HEK293 (cell line): ENCODE measurements around the gene SLC25A41.

Experiments
- CTCF ChIA-PET: fragments of 350-600 bp; formaldehyde crosslinking; extraction: SDS; loops from one replicate; lab custom pipeline; 2021; ENCODE audit warnings: antibody characterized with exemption; lab: Yijun Ruan, JAX
- POLR2A ChIA-PET: fragments of 300-600 bp; formaldehyde crosslinking; extraction: SDS; loops from one replicate; lab custom pipeline; 2020; ENCODE audit warnings: antibody characterized with exemption, inconsistent platforms; lab: Yijun Ruan, JAX
- H3K27ac ChIP-seq: fragments of 200-500 bp; sonication (Bioruptor generic); 2 replicates; pipeline ENCODE4 v1.5.1; 2014; ENCODE audit warnings: low read depth, low read length, control low read depth, inconsistent platforms; ENCODE audit errors: extremely low read depth
- H3K36me3 ChIP-seq, 2 experiments: fragments of 200-500 bp in 1 of 2; sonication (Bioruptor generic) in 1 of 2; 1 replicate in 1 of 2; 2 replicates in 1 of 2; pipeline ENCODE4 v1.5.1; 2014 to 2017; ENCODE audit warnings: inconsistent platforms in 2 of 2, low read length in 2 of 2; ENCODE audit not compliant: control insufficient read depth in 2 of 2, insufficient read depth in 1 of 2
- H3K4me1 ChIP-seq: fragments of 200-500 bp; sonication (Bioruptor generic); 2 replicates; pipeline ENCODE4 v1.5.1; 2014; ENCODE audit warnings: mild to moderate bottlenecking, low read length, inconsistent platforms; ENCODE audit not compliant: control insufficient read depth, insufficient read depth
- H3K4me3 ChIP-seq: 2 replicates; pipeline ENCODE4 v1.5.1; 2011; ENCODE audit warnings: low read depth, mild to moderate bottlenecking, control low read depth, low read length, moderate library complexity
- H3K9me3 ChIP-seq: fragments of 200-500 bp; sonication (Bioruptor generic); 2 replicates; pipeline ENCODE4 v1.5.1; 2014; ENCODE audit warnings: low read depth, low read length, inconsistent platforms; ENCODE audit not compliant: control insufficient read depth, insufficient read depth
- GLIS1 ChIP-seq: fragments of 450-650 bp; formaldehyde crosslinking; IDR thresholded peaks from 2 replicates; pipeline ENCODE4 v1.5.1; 2016; ENCODE audit warnings: missing biosample characterization, missing genetic modification characterization
- KLF10 ChIP-seq: fragments of 450-650 bp; IDR thresholded peaks from 2 replicates; pipeline ENCODE4 v1.5.1; 2018; ENCODE audit warnings: missing biosample characterization, mild to moderate bottlenecking, missing genetic modification characterization
- KLF7 ChIP-seq: fragments of 450-650 bp; formaldehyde crosslinking; IDR thresholded peaks from 2 replicates; pipeline ENCODE4 v1.5.1; 2016; ENCODE audit warnings: missing biosample characterization, missing genetic modification characterization, borderline replicate concordance
- MEIS1 ChIP-seq: sonication (generic); formaldehyde crosslinking; IDR thresholded peaks from 2 replicates; pipeline ENCODE4 v1.8.1; 2022; ENCODE audit warnings: missing genetic modification reagents, mild to moderate bottlenecking, borderline replicate concordance
- SP7 ChIP-seq: fragments of 450-650 bp; formaldehyde crosslinking; IDR thresholded peaks from 2 replicates; pipeline ENCODE4 v1.5.1; 2016; ENCODE audit warnings: missing biosample characterization, missing genetic modification characterization
- ZBTB48 ChIP-seq: fragments of 450-650 bp; formaldehyde crosslinking; IDR thresholded peaks from 2 replicates; pipeline ENCODE4 v1.5.1; 2016; ENCODE audit warnings: missing biosample characterization, missing genetic modification characterization
- ZFHX2 ChIP-seq: fragments of 450-650 bp; formaldehyde crosslinking; conservative IDR thresholded peaks from 2 replicates; pipeline ENCODE4 v1.5.1; 2016; ENCODE audit warnings: missing biosample characterization, missing genetic modification characterization
- ZIC2 ChIP-seq: fragments of 450-650 bp; formaldehyde crosslinking; IDR thresholded peaks from 2 replicates; pipeline ENCODE4 v1.5.1; 2016; ENCODE audit warnings: missing biosample characterization, missing genetic modification characterization
- ZNF121 ChIP-seq: fragments of 450-650 bp; formaldehyde crosslinking; IDR thresholded peaks from 2 replicates; pipeline ENCODE4 v1.5.1; 2016; ENCODE audit warnings: missing biosample characterization, missing genetic modification characterization
- ZNF133 ChIP-seq: fragments of 450-650 bp; formaldehyde crosslinking; IDR thresholded peaks from 2 replicates; pipeline ENCODE4 v1.5.1; 2016; ENCODE audit warnings: missing biosample characterization, missing genetic modification characterization
- ZNF138 ChIP-seq: fragments of 450-650 bp; formaldehyde crosslinking; IDR thresholded peaks from 2 replicates; pipeline ENCODE4 v1.5.1; 2016; ENCODE audit warnings: missing biosample characterization, missing genetic modification characterization, borderline replicate concordance
- ZNF169 ChIP-seq: fragments of 450-650 bp; formaldehyde crosslinking; IDR thresholded peaks from 2 replicates; pipeline ENCODE4 v1.5.1; 2016; ENCODE audit warnings: missing biosample characterization, missing genetic modification characterization
- ZNF24 ChIP-seq: fragments of 450-650 bp; formaldehyde crosslinking; IDR thresholded peaks from 2 replicates; pipeline ENCODE4 v1.5.1; 2016; ENCODE audit warnings: missing biosample characterization, missing genetic modification characterization
- ZNF335 ChIP-seq: fragments of 450-650 bp; formaldehyde crosslinking; conservative IDR thresholded peaks from 2 replicates; pipeline ENCODE4 v1.5.1; 2016; ENCODE audit warnings: missing biosample characterization, missing genetic modification characterization
- ZNF341 ChIP-seq: fragments of 450-650 bp; formaldehyde crosslinking; IDR thresholded peaks from 2 replicates; pipeline ENCODE4; 2016; ENCODE audit warnings: low read depth, missing biosample characterization, missing genetic modification characterization
- ZNF394 ChIP-seq: fragments of 450-650 bp; formaldehyde crosslinking; IDR thresholded peaks from 2 replicates; pipeline ENCODE4 v1.5.1; 2016; ENCODE audit warnings: missing biosample characterization, missing genetic modification characterization, mild to moderate bottlenecking, moderate library complexity, borderline replicate concordance
- ZNF473 ChIP-seq: fragments of 450-650 bp; formaldehyde crosslinking; IDR thresholded peaks from 2 replicates; pipeline ENCODE4 v1.5.1; 2017; ENCODE audit warnings: missing biosample characterization, missing genetic modification characterization
- ZNF558 ChIP-seq: fragments of 450-650 bp; formaldehyde crosslinking; IDR thresholded peaks from 2 replicates; pipeline ENCODE4 v1.5.1; 2016; ENCODE audit warnings: missing biosample characterization, missing genetic modification characterization
- ZNF600 ChIP-seq: fragments of 450-650 bp; formaldehyde crosslinking; IDR thresholded peaks from 2 replicates; pipeline ENCODE4 v1.5.1; 2016; ENCODE audit warnings: missing biosample characterization, missing genetic modification characterization
- ZNF629 ChIP-seq: fragments of 450-650 bp; formaldehyde crosslinking; IDR thresholded peaks from 2 replicates; pipeline ENCODE4 v1.5.1; 2017; ENCODE audit warnings: missing biosample characterization, missing genetic modification characterization
- ZNF670 ChIP-seq: fragments of 450-650 bp; formaldehyde crosslinking; IDR thresholded peaks from 2 replicates; pipeline ENCODE4 v1.5.1; 2016; ENCODE audit warnings: missing biosample characterization, missing genetic modification characterization, low read depth
- ZNF701 ChIP-seq: fragments of 450-650 bp; formaldehyde crosslinking; IDR thresholded peaks from 2 replicates; pipeline ENCODE4 v1.5.1; 2016; ENCODE audit warnings: missing biosample characterization, missing genetic modification characterization
- ZNF785 ChIP-seq: fragments of 450-650 bp; formaldehyde crosslinking; IDR thresholded peaks from 2 replicates; pipeline ENCODE4 v1.5.1; 2016; ENCODE audit warnings: missing biosample characterization, missing genetic modification characterization
- ZNF843 ChIP-seq: fragments of 450-650 bp; formaldehyde crosslinking; IDR thresholded peaks from 2 replicates; pipeline ENCODE4 v1.5.1; 2016; ENCODE audit warnings: missing biosample characterization, missing genetic modification characterization
- ZSCAN16 ChIP-seq: fragments of 450-650 bp; formaldehyde crosslinking; IDR thresholded peaks from 2 replicates; pipeline ENCODE4 v1.5.1; 2016; ENCODE audit warnings: missing biosample characterization, missing genetic modification characterization
- TF ChIP-seq, protein P1 (sequence below): fragments of 450-650 bp; formaldehyde crosslinking; IDR thresholded peaks from 2 replicates; pipeline ENCODE4 v1.5.1; 2016; ENCODE audit warnings: missing biosample characterization, missing genetic modification characterization

SLC25A41 gene

DNA sequence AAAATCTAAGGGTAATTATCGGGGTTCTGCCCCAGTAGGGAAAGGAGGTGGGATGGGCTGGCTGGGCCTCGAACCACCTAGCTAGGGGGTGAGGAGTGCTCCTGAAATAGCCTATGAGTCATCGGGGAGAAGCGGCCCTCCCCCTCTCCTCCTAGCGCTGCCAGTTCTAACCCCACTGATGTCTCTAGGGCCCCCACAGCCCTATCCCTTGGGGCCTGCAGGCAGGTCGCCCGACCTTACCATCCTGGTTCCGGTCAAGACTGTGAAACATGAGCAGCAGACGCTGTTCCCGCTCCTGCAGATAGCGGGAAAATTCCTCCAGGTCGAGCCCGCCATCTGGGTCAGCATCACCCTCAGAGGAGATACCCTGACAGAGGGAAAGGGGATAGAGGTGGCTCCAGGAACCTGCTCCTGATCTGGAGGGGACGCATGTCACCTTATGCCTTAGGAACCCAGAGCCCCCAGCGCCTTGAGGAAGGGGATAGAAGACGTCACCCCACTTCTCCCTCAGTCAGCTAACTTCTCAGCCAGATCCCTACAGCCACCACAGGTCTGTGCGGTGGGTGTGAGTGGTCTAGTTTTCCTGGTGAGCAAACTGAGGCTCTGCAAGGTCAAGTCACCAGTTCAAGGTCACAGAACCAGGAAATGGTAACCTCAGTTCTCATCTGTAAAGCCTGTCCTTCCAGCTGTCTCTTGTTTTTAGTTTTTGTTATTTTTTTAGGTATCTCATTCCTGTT is 24.6 kb upstream of the SLC25A41 start:
- Histone ChIP-seq H3K9me3 (no peaks in the 10 kb centered on the region), H3K4me1 (no peaks in the 10 kb centered on the region), H3K4me3 (no peak overlapping the region), H3K27ac (no peak overlapping the region), H3K36me3 (peaks cover 0 to 42% of the 10 kb centered on the region in 2 experiments; a peak in 2 of 3 replicates)
- CTCF ChIA-PET = interaction anchor here (0.7 kb wide), 1 partner anchor 85 kb away, joined by 3 read pairs; no protein-coding TSS in a partner anchor
- TF ChIP-seq ZNF138 (tag by site-specific recombination) = no peak
- peak; percentile 78 for TF ChIP-seq SP7
- no peak for TF ChIP-seq ZNF701
- peak; percentile 86 for TF ChIP-seq ZNF600 (tag by site-specific recombination)
- TF ChIP-seq ZNF121 (tag by site-specific recombination) = no peak
- TF ChIP-seq ZNF341 (tag by site-specific recombination) = peak; percentile 53; the same call in 1 of the 2 replicates
- peak; percentile 22; the same call in 1 of the 2 replicates for TF ChIP-seq ZNF24 (tag by site-specific recombination)
- 0 out of 2 replicates have a peak, but pooled peaks have one; percentile 29 for TF ChIP-seq ZNF629 (tag by site-specific recombination)
- TF ChIP-seq ZNF335 (tag by site-specific recombination) = peak; percentile 45
- TF ChIP-seq ZNF473 = no peak
- 0 out of 2 replicates have a peak, but pooled peaks have one; percentile 27 for TF ChIP-seq ZNF394 (tag by site-specific recombination)
- TF ChIP-seq, protein P1, sequence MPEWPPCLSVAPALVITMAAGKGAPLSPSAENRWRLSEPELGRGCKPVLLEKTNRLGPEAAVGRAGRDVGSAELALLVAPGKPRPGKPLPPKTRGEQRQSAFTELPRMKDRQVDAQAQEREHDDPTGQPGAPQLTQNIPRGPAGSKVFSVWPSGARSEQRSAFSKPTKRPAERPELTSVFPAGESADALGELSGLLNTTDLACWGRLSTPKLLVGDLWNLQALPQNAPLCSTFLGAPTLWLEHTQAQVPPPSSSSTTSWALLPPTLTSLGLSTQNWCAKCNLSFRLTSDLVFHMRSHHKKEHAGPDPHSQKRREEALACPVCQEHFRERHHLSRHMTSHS (tag by site-specific recombination) = no peak
- no peak for TF ChIP-seq ZNF133
- no peak for TF ChIP-seq KLF10 (tag by site-specific recombination)
- TF ChIP-seq ZNF670 (tag by site-specific recombination) = no peak
- TF ChIP-seq ZBTB48 (tag by site-specific recombination) = peak; percentile 65; the same call in 1 of the 2 replicates
- no peak for TF ChIP-seq ZIC2
- peak; percentile 25; the same call in 1 of the 2 replicates for TF ChIP-seq ZNF558 (tag by site-specific recombination)
- no peak for TF ChIP-seq MEIS1 (CRISPR knock-in tag)
- peak; percentile 55 for TF ChIP-seq GLIS1
- POLR2A ChIA-PET = no interaction called here

DNA sequence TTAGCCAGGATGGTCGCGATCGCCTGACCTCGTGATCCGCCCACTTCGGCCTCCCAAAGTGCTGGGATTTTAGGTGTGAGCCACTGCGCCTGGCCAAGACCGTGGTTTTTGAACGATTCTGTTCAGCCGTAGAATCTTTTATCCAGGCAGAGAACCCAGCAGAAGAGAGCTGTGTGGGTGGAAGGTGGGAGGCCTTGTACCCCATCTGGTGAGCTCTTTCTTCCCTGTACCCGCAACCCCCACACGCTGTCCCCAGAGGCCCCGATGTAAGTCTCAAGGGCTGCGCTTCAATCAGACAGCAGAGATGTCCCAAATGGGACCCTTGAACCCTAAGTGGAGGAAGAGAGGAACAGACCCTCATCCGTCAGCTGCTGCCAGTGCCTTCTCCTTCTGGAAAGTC is 22.4 kb upstream of the SLC25A41 start:
- Histone ChIP-seq H3K4me3 (no peak overlapping the region), H3K27ac (no peak overlapping the region), H3K9me3 (no peaks in the 10 kb centered on the region), H3K4me1 (no peaks in the 10 kb centered on the region), H3K36me3 (peaks cover 0 to 60% of the 10 kb centered on the region in 2 experiments; a peak in 2 of 3 replicates)
- TF ChIP-seq ZFHX2 (tag by site-specific recombination) = 0 out of 2 replicates have a peak, but pooled peaks have one; percentile 17
- TF ChIP-seq ZNF169 (tag by site-specific recombination) = no peak
- TF ChIP-seq KLF7 (tag by site-specific recombination) = no peak
- TF ChIP-seq ZSCAN16 (tag by site-specific recombination) = no peak
- no peak for TF ChIP-seq ZNF843 (tag by site-specific recombination)
- TF ChIP-seq ZNF785 (tag by site-specific recombination) = no peak
- ChIA-PET POLR2A (no interaction called here), CTCF (no interaction called here)
